Testis (tissue), 2 donors: ENCODE results near the gene SSU72.

Experiments used
- POLR2A ChIP-seq: fragments of 450-650 bp; IDR thresholded peaks from one replicate; pipeline ENCODE4 v1.6.1; 2017; ENCODE audit warnings: antibody characterized with exemption, mild to moderate bottlenecking, moderate library complexity
- TF ChIP-seq, protein P1 (sequence below), 3 experiments: fragments of 450-650 bp in 2 of 3; fragments of 200-600 bp in 1 of 3; sonication (generic) in 1 of 3; IDR thresholded peaks; one replicate each; pipeline ENCODE4 v1.5.1; 2016 to 2019; ENCODE audit warnings: antibody characterized with exemption in 3 of 3, mild to moderate bottlenecking in 2 of 3, moderate library complexity in 1 of 3

DNA sequence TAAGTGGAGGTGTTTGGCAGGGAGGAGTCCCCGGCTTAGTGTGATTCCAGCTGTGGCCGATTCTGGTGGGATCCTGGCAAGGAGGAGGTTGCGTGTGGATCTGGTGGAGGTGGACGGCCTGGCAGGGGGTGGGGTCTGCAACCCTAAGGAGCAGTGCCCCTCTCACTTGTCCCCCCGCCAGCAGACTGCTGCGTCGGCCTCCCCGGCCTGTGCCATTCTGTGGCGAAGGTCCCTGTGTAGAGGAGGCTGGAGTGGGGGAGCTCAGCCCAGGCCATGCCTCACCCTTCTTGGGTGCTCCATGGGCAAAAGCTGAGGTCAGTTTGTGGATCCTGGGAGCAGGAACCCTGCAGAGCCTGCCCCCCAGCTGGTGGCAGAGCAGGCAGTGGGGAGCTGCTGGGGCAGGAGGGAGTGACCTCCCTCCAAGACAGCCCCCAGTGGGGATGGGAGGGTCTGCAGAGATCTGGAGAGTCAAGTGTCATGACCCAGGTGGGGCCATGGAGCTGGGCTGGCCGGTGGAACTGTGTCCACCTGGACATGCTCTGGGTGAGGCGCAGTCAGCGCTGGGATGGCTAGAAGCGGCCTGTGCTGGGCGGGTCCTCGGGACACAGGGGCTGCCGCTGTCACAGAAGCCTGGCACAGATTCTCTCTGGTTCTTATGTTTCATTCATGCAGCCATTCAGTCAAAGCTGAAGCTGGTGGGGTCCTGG lies 45.9 kb upstream of the SSU72 start:
- TF ChIP-seq, protein P1, sequence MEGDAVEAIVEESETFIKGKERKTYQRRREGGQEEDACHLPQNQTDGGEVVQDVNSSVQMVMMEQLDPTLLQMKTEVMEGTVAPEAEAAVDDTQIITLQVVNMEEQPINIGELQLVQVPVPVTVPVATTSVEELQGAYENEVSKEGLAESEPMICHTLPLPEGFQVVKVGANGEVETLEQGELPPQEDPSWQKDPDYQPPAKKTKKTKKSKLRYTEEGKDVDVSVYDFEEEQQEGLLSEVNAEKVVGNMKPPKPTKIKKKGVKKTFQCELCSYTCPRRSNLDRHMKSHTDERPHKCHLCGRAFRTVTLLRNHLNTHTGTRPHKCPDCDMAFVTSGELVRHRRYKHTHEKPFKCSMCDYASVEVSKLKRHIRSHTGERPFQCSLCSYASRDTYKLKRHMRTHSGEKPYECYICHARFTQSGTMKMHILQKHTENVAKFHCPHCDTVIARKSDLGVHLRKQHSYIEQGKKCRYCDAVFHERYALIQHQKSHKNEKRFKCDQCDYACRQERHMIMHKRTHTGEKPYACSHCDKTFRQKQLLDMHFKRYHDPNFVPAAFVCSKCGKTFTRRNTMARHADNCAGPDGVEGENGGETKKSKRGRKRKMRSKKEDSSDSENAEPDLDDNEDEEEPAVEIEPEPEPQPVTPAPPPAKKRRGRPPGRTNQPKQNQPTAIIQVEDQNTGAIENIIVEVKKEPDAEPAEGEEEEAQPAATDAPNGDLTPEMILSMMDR (IDR thresholded peaks at IDR 0.05) = no peak
- TF ChIP-seq POLR2A = no peak
